ENCODE data around the gene PSORS1C1.

DNA sequence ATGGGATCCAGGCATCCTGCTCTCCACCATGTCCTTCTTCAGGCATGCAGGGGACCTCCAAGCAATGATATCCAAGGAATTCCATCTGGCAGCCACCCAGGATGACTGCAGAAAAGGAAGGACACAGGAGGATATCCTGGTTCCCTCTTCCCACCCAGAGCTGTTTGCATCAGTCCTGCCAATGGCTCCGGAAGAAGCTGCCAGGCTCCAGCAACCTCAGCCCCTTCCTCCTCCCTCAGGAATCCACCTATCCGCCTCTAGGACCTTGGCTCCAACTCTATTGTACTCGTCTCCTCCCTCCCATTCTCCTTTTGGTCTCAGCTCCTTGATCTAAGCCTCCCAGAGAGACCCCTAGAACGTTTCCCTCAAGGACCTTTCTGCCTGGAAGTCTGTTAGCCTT lies 25.0 kb downstream of the PSORS1C1 start:
- TF ChIP-seq EZH2phosphoT487 (IDR thresholded peaks at IDR 0.05; ENCODE audit: borderline replicate concordance, low read depth) (no peak), TAF1 (IDR thresholded peaks at IDR 0.05; ENCODE audit: borderline replicate concordance, low read depth, low read length) (no peak), TCF12 (IDR thresholded peaks at IDR 0.05) (no peak)
- TF ChIP-seq, protein P1, sequence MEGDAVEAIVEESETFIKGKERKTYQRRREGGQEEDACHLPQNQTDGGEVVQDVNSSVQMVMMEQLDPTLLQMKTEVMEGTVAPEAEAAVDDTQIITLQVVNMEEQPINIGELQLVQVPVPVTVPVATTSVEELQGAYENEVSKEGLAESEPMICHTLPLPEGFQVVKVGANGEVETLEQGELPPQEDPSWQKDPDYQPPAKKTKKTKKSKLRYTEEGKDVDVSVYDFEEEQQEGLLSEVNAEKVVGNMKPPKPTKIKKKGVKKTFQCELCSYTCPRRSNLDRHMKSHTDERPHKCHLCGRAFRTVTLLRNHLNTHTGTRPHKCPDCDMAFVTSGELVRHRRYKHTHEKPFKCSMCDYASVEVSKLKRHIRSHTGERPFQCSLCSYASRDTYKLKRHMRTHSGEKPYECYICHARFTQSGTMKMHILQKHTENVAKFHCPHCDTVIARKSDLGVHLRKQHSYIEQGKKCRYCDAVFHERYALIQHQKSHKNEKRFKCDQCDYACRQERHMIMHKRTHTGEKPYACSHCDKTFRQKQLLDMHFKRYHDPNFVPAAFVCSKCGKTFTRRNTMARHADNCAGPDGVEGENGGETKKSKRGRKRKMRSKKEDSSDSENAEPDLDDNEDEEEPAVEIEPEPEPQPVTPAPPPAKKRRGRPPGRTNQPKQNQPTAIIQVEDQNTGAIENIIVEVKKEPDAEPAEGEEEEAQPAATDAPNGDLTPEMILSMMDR (IDR thresholded peaks at IDR 0.05): no peak
